ENCODE data around the gene PDE4D.
"Not testable (repeated sequence)": the region's sequence is repeated elsewhere in the genome, so short reads cannot be mapped to it uniquely, and the experiment has no call there.

The PDE4D gene

DNA sequence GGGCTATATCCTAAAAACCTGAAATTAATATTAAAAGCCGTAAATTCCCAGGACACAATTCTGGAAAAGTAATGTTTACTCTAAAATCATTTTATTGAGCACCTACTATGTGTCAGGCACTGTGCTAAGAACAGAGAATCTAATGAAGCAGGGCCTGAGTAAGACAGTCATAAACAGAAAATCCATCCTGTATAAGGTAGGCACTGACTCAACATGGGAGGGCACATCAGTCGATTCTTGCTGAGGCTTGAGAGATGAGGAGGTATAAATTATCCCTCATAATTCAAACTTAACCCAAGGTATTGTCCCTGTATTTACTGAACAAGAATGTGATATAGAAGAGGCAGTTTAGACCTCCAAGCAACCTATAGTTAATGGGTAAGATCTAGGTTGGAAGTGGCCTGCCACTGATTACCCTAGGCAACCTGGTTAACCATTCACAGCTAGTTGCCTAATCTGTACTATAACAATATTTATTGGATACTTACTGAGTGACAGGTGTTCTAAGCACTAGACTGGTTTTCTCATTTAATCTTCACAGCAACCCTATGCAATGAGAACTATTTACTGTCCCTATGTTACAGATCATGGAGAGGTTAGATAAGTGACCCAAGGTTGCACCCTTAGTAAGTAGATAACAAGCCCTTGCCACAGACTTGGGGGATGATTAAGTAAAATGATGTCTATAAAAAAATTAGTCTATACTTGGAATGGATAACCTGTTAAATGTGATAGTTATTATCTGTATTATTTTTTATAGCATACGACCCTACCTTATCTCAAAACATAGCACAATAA is 317.7 kb downstream of the PDE4D start:
- DNase-seq: no peak

DNA sequence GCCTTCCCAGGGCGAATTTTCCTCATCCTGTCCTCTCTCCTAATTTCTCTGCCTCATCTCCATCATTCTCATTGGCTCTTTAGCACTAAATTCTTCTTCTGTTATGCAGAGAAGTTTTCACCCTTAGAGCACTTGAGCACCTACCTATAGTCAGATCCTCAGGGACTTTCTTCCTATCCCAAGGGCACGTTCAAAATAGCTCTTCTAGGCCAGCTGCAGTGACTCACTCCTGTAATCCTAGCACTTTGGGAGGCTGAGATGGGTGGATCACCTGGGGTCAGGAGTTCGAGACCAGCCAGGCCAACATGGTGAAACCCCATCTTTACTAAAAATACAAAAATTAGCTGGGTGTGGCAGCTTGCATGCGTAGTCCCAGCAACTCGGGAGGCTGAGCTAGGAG is 320.0 kb downstream of the PDE4D start:
- DNase-seq: not testable (repeated sequence)

- no peak for DNase-seq
Observed at GRCh38 chr5:59571067-59571466, 322.5 kb downstream of the PDE4D start.

GRCh38 chr5:59569608-59570334 is 323.8 kb downstream of the PDE4D start:
- DNase-seq: no peak

- no peak for DNase-seq
Observed at GRCh38 chr5:59569158-59569557, 324.4 kb downstream of the PDE4D start.

DNA sequence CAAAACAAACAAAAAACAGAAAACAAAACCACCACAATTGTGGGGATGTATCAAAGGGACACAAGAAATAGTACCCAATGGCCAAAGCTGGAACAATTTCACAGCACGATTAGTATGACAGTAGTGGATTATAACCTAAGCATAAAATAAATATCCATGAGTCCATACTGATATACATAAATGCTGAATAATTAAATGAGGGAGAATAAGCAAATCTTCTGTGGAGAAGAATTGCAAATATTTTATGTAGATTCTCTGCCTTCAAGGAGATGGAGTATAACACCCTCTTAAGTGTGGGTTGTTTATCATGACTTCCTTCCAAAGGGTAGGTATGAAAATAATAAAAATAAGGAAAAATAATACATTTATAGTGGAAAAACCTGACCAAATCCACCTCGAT is 325.4 kb downstream of the PDE4D start:
- DNase-seq: no peak

- DNase-seq: no peak
Observed at GRCh38 chr5:59565551-59565950, 328.0 kb downstream of the PDE4D start.

GRCh38 chr5:59564895-59565294 is 328.6 kb downstream of the PDE4D start:
- no peak for DNase-seq

- DNase-seq: peak; percentile 6
Observed at GRCh38 chr5:59562756-59563389, 330.7 kb downstream of the PDE4D start.

- no peak for DNase-seq
Observed at GRCh38 chr5:59560553-59560952, 333.0 kb downstream of the PDE4D start.

- no peak for DNase-seq
Observed at GRCh38 chr5:59559847-59560246, 333.7 kb downstream of the PDE4D start.

GRCh38 chr5:59559323-59559722 is 334.2 kb downstream of the PDE4D start:
- no peak for DNase-seq

DNA sequence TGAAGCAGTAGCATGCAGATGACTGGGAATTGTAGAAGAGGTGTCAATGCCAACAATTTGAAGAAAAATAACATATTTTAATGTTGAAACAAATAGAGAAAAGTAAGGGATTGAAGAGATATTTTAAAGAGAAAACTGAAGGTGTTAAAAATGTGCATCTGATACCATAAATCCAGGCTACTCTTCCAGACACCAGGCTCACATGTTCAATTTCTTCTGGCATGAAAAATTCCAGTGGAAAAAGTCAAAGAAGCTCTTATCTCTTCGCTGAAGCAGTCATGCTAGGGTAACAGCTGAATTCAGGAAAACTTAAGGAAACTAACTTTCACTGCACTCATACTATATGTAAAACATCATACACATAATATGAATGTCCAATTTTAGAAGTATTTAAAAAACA is 335.0 kb downstream of the PDE4D start:
- DNase-seq: no peak

DNA sequence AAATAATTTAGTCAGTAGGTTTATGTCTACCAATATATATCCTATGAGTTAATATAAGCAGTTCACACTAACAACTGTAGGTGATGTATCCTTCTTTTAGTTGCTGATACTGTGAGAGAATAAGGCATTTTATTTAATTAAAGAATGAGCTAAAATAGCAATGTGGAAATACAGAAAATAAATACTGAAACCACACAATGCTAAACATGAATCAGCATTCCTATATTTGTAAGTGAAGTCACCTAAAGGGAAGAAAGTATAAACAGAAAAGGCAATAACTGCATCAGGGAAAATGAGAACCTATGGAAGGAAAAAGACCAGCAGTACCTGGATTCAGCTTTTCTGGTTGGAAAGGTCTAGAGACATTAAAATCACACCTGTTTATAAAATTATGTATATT is 336.0 kb downstream of the PDE4D start:
- DNase-seq: no peak

- no peak for DNase-seq
Observed at GRCh38 chr5:59555596-59555995, 337.9 kb downstream of the PDE4D start.

DNA sequence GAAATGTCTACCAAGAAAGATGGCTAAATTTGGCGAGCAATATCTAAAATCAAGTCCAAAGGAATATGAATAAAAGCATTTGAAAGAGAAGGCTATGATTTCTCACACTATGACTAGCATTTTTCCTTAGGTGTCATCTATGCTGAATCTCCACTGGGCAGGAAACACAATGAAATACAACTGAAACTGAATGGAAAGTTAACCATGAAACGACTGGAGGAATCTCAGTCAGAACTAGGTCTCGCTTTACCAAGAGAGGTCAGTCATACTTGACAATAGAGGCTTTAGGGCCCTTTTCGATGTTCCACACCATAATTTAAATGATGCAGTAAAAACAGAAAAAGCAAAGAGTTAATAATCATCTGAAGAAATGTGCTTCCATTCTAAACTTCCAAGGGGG is 339.0 kb downstream of the PDE4D start:
- DNase-seq: no peak

- DNase-seq: no peak
Observed at GRCh38 chr5:59553992-59554391, 339.5 kb downstream of the PDE4D start.

GRCh38 chr5:59548807-59549357 is 344.6 kb downstream of the PDE4D start:
- DNase-seq: no peak

- DNase-seq: no peak
Observed at GRCh38 chr5:59547731-59548130, 345.8 kb downstream of the PDE4D start.

- DNase-seq: no peak
Observed at GRCh38 chr5:59544573-59544972, 349.0 kb downstream of the PDE4D start.

- DNase-seq: no peak
Observed at GRCh38 chr5:59543821-59544442, 349.6 kb downstream of the PDE4D start.

DNA sequence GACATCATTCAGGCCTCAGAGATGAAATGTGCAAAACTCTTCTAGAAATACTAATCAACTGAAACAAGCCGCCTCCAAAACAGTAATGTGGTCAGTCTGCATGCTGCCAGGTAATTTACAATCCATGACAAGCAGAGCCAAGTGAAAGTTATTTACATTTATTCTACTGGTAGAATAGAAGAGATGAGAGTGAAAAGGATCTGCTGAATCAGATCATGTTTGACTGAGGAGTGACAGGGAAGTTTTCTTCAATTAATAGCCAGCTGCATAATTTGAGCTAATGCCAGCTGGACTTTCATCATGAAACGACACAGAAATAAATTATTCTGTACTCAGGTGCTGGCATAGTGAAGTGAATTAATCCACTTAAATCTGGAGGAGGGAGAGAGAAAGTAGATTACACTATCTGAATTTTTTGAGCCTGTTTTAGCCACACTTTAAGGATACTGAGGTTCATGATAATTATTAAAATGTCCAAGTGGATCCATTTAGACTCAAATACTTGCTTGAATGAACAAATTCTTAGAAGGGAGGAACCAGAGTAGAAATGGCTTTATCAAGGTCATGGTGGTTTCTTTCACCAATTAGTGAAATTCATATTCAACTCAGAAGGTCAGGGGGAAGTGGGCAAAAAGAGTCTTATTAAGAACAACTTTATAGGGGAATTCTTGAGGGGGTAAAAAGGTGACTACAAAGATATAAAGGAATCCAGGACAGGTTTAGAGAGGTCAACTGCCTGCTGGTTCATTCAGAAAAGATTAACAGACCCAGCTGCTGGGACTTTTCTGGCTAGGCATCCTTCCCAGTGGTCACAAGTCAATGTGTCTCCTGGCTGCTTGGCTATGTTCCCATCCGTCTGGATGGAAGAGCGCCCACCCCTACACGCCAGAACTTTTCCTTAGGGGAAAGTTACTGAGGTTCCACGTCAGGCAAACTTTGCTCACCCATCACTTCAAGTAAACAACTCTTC is 350.4 kb downstream of the PDE4D start:
- no peak for DNase-seq

Data from CD4-positive, alpha-beta T cell treated with Interleukin-4 for 4 hours (primary cell).